Measurements from ENCODE around the gene PIK3CA. TPM values are rescaled to one million over a fixed set of nuclear protein-coding genes. Genes with fewer than 3 reads are reported as not detected.

Gene PIK3CA
- total RNA-seq, 1 donor from 2014 or later: 20.0 TPM

DNA sequence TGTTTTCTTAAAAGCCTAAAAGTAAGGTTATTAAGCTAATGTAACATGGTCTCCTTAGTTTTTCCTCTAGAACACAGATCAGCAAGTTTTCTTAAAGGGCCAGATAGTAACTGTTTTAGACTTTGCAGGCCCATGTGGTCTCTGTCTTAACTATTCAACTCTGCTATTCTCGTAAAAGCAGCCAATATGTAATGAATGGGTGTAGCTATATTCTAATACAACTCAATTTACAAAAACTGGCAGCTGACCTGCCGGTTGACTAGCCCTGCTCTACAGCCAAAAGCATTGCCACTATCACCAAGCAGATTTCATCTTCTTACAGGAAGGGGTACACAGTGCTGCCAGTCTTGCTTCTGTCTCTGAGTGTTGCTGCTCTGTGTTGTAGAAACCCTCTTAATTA lies 75.4 kb downstream of the PIK3CA start:
- H3K36me3 Mint-ChIP-seq (ENCODE audit: unreplicated experiment): no peaks in the 10 kb centered on the region
- H3K4me3 Mint-ChIP-seq (ENCODE audit: unreplicated experiment): no peak overlapping the region
- H3K4me1 Mint-ChIP-seq (ENCODE audit: low read depth, unreplicated experiment): no peaks in the 10 kb centered on the region
- no peak for DNase-seq
- no peaks in the 10 kb centered on the region for H3K9me3 Mint-ChIP-seq (ENCODE audit: unreplicated experiment)
- TF ChIP-seq, protein P1, sequence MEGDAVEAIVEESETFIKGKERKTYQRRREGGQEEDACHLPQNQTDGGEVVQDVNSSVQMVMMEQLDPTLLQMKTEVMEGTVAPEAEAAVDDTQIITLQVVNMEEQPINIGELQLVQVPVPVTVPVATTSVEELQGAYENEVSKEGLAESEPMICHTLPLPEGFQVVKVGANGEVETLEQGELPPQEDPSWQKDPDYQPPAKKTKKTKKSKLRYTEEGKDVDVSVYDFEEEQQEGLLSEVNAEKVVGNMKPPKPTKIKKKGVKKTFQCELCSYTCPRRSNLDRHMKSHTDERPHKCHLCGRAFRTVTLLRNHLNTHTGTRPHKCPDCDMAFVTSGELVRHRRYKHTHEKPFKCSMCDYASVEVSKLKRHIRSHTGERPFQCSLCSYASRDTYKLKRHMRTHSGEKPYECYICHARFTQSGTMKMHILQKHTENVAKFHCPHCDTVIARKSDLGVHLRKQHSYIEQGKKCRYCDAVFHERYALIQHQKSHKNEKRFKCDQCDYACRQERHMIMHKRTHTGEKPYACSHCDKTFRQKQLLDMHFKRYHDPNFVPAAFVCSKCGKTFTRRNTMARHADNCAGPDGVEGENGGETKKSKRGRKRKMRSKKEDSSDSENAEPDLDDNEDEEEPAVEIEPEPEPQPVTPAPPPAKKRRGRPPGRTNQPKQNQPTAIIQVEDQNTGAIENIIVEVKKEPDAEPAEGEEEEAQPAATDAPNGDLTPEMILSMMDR (IDR thresholded peaks at IDR 0.05; ENCODE audit: partially characterized antibody, unreplicated experiment): no peak
- no peak overlapping the region for H3K27ac Mint-ChIP-seq (ENCODE audit: unreplicated experiment)
- H3K27me3 Mint-ChIP-seq (ENCODE audit: unreplicated experiment): no peaks in the 10 kb centered on the region

DNA sequence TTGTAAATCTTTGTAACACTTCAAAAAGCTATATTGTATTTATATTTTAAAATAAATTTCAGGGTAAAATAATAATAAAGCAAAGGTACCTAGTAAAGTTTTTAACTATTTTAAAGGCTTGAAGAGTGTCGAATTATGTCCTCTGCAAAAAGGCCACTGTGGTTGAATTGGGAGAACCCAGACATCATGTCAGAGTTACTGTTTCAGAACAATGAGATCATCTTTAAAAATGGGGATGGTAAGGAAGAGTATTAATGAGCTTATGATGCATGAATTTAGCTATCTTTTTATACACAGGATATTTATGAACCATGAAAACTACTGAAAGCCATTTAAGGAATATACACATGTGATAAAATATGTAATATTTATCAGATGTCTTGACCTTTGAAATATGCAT lies 76.4 kb downstream of the PIK3CA start:
- H3K36me3 Mint-ChIP-seq (ENCODE audit: unreplicated experiment): no peaks in the 10 kb centered on the region
- H3K4me3 Mint-ChIP-seq (ENCODE audit: unreplicated experiment): no peak overlapping the region
- no peaks in the 10 kb centered on the region for H3K9me3 Mint-ChIP-seq (ENCODE audit: unreplicated experiment)
- TF ChIP-seq, protein P1 (IDR thresholded peaks at IDR 0.05; ENCODE audit: partially characterized antibody, unreplicated experiment): no peak
- DNase-seq: no peak
- H3K27me3 Mint-ChIP-seq (ENCODE audit: unreplicated experiment): no peaks in the 10 kb centered on the region
- H3K27ac Mint-ChIP-seq (ENCODE audit: unreplicated experiment): no peak overlapping the region
- no peaks in the 10 kb centered on the region for H3K4me1 Mint-ChIP-seq (ENCODE audit: low read depth, unreplicated experiment)

DNA sequence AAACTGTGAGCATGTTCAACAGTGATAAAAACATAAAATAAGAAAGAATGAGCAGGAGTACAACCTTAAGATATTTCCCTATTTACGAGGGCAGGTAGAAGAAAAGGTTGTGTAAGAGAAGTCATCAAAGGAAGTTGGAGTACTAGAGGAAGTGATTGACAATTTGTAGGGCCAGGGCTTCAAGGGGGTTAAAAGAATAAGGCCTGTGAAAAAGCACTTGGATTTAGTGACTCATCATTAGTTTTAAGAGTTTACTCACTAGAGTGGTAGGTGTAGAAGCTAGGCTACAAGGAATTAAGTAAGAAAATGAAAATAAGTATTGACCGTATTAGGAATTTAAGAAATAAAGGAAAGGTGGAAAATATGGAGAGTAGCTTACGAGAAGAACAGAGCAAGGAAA lies 79.2 kb downstream of the PIK3CA start:
- no peaks in the 10 kb centered on the region for H3K4me1 Mint-ChIP-seq (ENCODE audit: low read depth, unreplicated experiment)
- no peak for DNase-seq
- no peaks in the 10 kb centered on the region for H3K36me3 Mint-ChIP-seq (ENCODE audit: unreplicated experiment)
- H3K27ac Mint-ChIP-seq (ENCODE audit: unreplicated experiment): no peak overlapping the region
- H3K4me3 Mint-ChIP-seq (ENCODE audit: unreplicated experiment): no peak overlapping the region
- no peaks in the 10 kb centered on the region for H3K27me3 Mint-ChIP-seq (ENCODE audit: unreplicated experiment)
- TF ChIP-seq, protein P1 (IDR thresholded peaks at IDR 0.05; ENCODE audit: partially characterized antibody, unreplicated experiment): no peak
- H3K9me3 Mint-ChIP-seq (ENCODE audit: unreplicated experiment): no peaks in the 10 kb centered on the region

DNA sequence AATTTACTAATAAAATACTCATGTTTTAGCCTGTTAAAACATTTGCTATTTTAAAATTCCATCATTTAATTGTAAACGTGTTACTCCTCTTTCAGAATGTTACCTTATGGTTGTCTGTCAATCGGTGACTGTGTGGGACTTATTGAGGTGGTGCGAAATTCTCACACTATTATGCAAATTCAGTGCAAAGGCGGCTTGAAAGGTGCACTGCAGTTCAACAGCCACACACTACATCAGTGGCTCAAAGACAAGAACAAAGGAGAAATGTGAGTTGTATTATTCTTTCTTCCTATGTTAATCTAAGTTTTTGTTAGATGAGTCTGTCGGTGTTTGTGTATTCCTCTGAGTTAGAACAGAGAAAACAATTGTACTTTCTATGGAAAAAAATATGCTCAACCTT lies 81.0 kb downstream of the PIK3CA start:
- Mint-ChIP-seq H3K27me3 (ENCODE audit: unreplicated experiment) (no peaks in the 10 kb centered on the region), H3K4me1 (ENCODE audit: low read depth, unreplicated experiment) (no peaks in the 10 kb centered on the region), H3K4me3 (ENCODE audit: unreplicated experiment) (no peak overlapping the region), H3K9me3 (ENCODE audit: unreplicated experiment) (no peaks in the 10 kb centered on the region), H3K27ac (ENCODE audit: unreplicated experiment) (no peak overlapping the region), H3K36me3 (ENCODE audit: unreplicated experiment) (no peaks in the 10 kb centered on the region)
- TF ChIP-seq, protein P1 (IDR thresholded peaks at IDR 0.05; ENCODE audit: partially characterized antibody, unreplicated experiment): no peak
- no peak for DNase-seq

DNA sequence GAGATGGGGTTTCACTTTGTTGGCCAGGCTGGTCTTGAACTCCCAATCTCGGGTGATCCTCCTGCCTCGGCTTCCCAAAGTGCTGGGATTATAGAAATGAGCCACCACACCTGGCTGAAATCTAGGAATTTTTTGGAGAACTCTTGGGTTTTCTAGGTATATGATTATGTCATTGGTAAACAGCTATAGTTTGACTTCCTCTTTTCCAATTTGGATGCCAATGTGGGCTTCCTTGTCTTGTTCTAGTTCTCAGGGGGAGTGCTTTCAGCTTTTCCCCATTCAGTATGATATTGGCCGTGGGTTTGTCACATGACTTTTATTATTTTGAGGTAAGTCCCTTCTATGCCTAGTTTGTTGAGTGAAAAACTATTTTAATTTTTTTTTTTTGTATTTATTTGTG lies 84.9 kb downstream of the PIK3CA start:
- H3K4me1 Mint-ChIP-seq (ENCODE audit: low read depth, unreplicated experiment): no peaks in the 10 kb centered on the region
- no peak for DNase-seq
- H3K36me3 Mint-ChIP-seq (ENCODE audit: unreplicated experiment): no peaks in the 10 kb centered on the region
- no peaks in the 10 kb centered on the region for H3K9me3 Mint-ChIP-seq (ENCODE audit: unreplicated experiment)
- no peak overlapping the region for H3K27ac Mint-ChIP-seq (ENCODE audit: unreplicated experiment)
- no peaks in the 10 kb centered on the region for H3K27me3 Mint-ChIP-seq (ENCODE audit: unreplicated experiment)
- H3K4me3 Mint-ChIP-seq (ENCODE audit: unreplicated experiment): no peak overlapping the region
- TF ChIP-seq, protein P1 (IDR thresholded peaks at IDR 0.05; ENCODE audit: partially characterized antibody, unreplicated experiment): no peak
